ENCODE measurements around the gene CCDC134.
A peak's percentile ranks its signal among the peaks of the same experiment; 100 is the strongest.

Gene CCDC134

GRCh38 chr22:41800348-41801146, at the start of gene CCDC134:
CCDC134 (plus strand) TSS chr22:41800679; CDS start chr22:41808891, 8,212 bp downstream.
- peak within 1 kb of the TSS; percentile 67 to 92 (median 84) for H3K27ac ChIP-seq
- H3K4me3 ChIP-seq = peak within 1 kb of the TSS; percentile 74 to 88 (median 81)
- peaks cover 0 to 7% (median 0%) of the 10 kb centered on the region in 11 experiments; a peak in 4 of 22 replicates for H3K36me3 ChIP-seq
- peak within 1 kb of the TSS; percentile 88 to 97 (median 94) for H3K4me2 ChIP-seq
- peaks cover 31 to 56% (median 46%) of the 10 kb centered on the region in 10 experiments for H3K4me1 ChIP-seq
- H3K27me3 ChIP-seq = no peaks in the 10 kb centered on the region
- H4K20me1 ChIP-seq = no peaks in the 10 kb centered on the region; a peak in 4 of 22 replicates
- H3K9me3 ChIP-seq (replicated peaks in 1 of 11) = no peaks in the 10 kb centered on the region
- peak within 1 kb of the TSS; percentile 80 to 88 (median 85) for H3K9ac ChIP-seq
- no peak for TF ChIP-seq Cebpa-rat (IDR thresholded peaks at IDR 0.05)

GRCh38 chr22:41752011-41752970, 48.2 kb upstream of the CCDC134 start:
- no peak for TF ChIP-seq Cebpa-rat (IDR thresholded peaks at IDR 0.05)
- Histone ChIP-seq H3K4me3 (no peak overlapping the region), H3K27ac (no peak overlapping the region), H3K36me3 (no peaks in the 10 kb centered on the region), H3K27me3 (no peaks in the 10 kb centered on the region), H3K4me2 (no peak overlapping the region), H3K4me1 (peaks cover 0 to 7% (median 3%) of the 10 kb centered on the region in 10 experiments; a peak in 12 of 20 replicates), H3K9ac (no peak overlapping the region), H4K20me1 (no peaks in the 10 kb centered on the region; a peak in 1 of 22 replicates), H3K9me3 (replicated peaks in 1 of 11) (no peaks in the 10 kb centered on the region)

- Histone ChIP-seq H3K4me2 (no peak overlapping the region), H3K9ac (no peak overlapping the region), H3K27ac (no peak overlapping the region), H3K4me1 (peaks cover 0 to 15% (median 2%) of the 10 kb centered on the region in 10 experiments; a peak in 7 of 20 replicates), H4K20me1 (no peaks in the 10 kb centered on the region; a peak in 1 of 22 replicates), H3K36me3 (no peaks in the 10 kb centered on the region), H3K9me3 (replicated peaks in 1 of 11) (no peaks in the 10 kb centered on the region), H3K4me3 (no peak overlapping the region), H3K27me3 (no peaks in the 10 kb centered on the region)
- no peak for TF ChIP-seq Cebpa-rat (IDR thresholded peaks at IDR 0.05)
These were observed 46.5 kb upstream of the CCDC134 start for GRCh38 chr22:41753984-41754383.

- TF ChIP-seq Cebpa-rat (IDR thresholded peaks at IDR 0.05) = no peak
These were observed 43.0 kb upstream of the CCDC134 start for GRCh38 chr22:41757502-41757901.

GRCh38 chr22:41758231-41758630, 42.2 kb upstream of the CCDC134 start:
- no peak for TF ChIP-seq Cebpa-rat (IDR thresholded peaks at IDR 0.05)
- Histone ChIP-seq H3K9me3 (replicated peaks in 1 of 11) (no peaks in the 10 kb centered on the region), H3K4me2 (no peak overlapping the region), H3K9ac (no peak overlapping the region), H4K20me1 (no peaks in the 10 kb centered on the region), H3K4me1 (peaks cover 0 to 15% (median 2%) of the 10 kb centered on the region in 10 experiments; a peak in 7 of 20 replicates), H3K36me3 (no peaks in the 10 kb centered on the region), H3K4me3 (no peak overlapping the region), H3K27me3 (no peaks in the 10 kb centered on the region), H3K27ac (no peak overlapping the region)

More at GRCh38 chr22:41757502-41757901, 43.0 kb upstream of the CCDC134 start:
- Histone ChIP-seq H3K9ac (no peak overlapping the region), H3K36me3 (no peaks in the 10 kb centered on the region), H3K27ac (no peak overlapping the region), H3K27me3 (no peaks in the 10 kb centered on the region), H3K4me3 (no peak overlapping the region), H3K9me3 (replicated peaks in 1 of 11) (no peaks in the 10 kb centered on the region), H3K4me2 (peak overlapping the region in 3 of 11 experiments; percentile 44 to 48 (median 44); a peak in 6 of 22 replicates), H3K4me1 (peaks cover 0 to 15% (median 2%) of the 10 kb centered on the region in 10 experiments; a peak in 7 of 20 replicates), H4K20me1 (no peaks in the 10 kb centered on the region; a peak in 1 of 22 replicates)

GRCh38 chr22:41762980-41763779, 37.3 kb upstream of the CCDC134 start:
- H3K9me3 ChIP-seq (replicated peaks in 1 of 11) = no peaks in the 10 kb centered on the region
- peaks cover 5 to 23% (median 20%) of the 10 kb centered on the region in 10 experiments; a peak in 18 of 20 replicates for H3K4me1 ChIP-seq
- no peak overlapping the region for H3K4me3 ChIP-seq
- no peaks in the 10 kb centered on the region for H4K20me1 ChIP-seq
- H3K4me2 ChIP-seq = no peak overlapping the region
- H3K27me3 ChIP-seq = no peaks in the 10 kb centered on the region
- no peaks in the 10 kb centered on the region for H3K36me3 ChIP-seq
- TF ChIP-seq Cebpa-rat (IDR thresholded peaks at IDR 0.05) = no peak
- H3K27ac ChIP-seq = no peak overlapping the region
- no peak overlapping the region for H3K9ac ChIP-seq

- Histone ChIP-seq H3K9me3 (replicated peaks in 1 of 11) (no peaks in the 10 kb centered on the region), H3K9ac (no peak overlapping the region), H4K20me1 (no peaks in the 10 kb centered on the region), H3K27me3 (no peaks in the 10 kb centered on the region), H3K27ac (peak overlapping the region in 2 of 11 experiments; percentile 66 to 71; a peak in 2 of 22 replicates), H3K36me3 (no peaks in the 10 kb centered on the region), H3K4me2 (peak overlapping the region in 10 of 11 experiments; percentile 12 to 85 (median 63); a peak in 13 of 22 replicates), H3K4me3 (no peak overlapping the region), H3K4me1 (peaks cover 5 to 52% (median 32%) of the 10 kb centered on the region in 10 experiments; a peak in 18 of 20 replicates)
- no peak for TF ChIP-seq Cebpa-rat (IDR thresholded peaks at IDR 0.05)
These were observed 34.0 kb upstream of the CCDC134 start for GRCh38 chr22:41766476-41766875.

- peak overlapping the region in 4 of 11 experiments; percentile 11 to 47 (median 34); a peak in 6 of 22 replicates for H3K9ac ChIP-seq
- H3K36me3 ChIP-seq = no peaks in the 10 kb centered on the region
- peak overlapping the region in 8 of 11 experiments; percentile 44 to 85 (median 66); a peak in 15 of 22 replicates for H3K4me2 ChIP-seq
- peaks cover 5 to 56% (median 32%) of the 10 kb centered on the region in 10 experiments; a peak in 18 of 20 replicates for H3K4me1 ChIP-seq
- 0 out of 22 replicates have a peak, but pooled peaks of 1 of the 11 experiments have one; percentile 0 for TF ChIP-seq Cebpa-rat (IDR thresholded peaks at IDR 0.05)
- H3K4me3 ChIP-seq = peak overlapping the region in 2 of 10 experiments; percentile 0 to 38; a peak in 1 of 20 replicates
- H3K9me3 ChIP-seq (replicated peaks in 1 of 11) = no peaks in the 10 kb centered on the region
- H3K27ac ChIP-seq = peak overlapping the region in 9 of 11 experiments; percentile 15 to 73 (median 67); a peak in 17 of 22 replicates
- no peaks in the 10 kb centered on the region for H3K27me3 ChIP-seq
- H4K20me1 ChIP-seq = no peaks in the 10 kb centered on the region
These were observed 32.0 kb upstream of the CCDC134 start for GRCh38 chr22:41768430-41768829.

Data from BLaER1 treated with 17β-estradiol and CSF1 and Interleukin-3, amounts not matched to agents 10 nM and 100 nM (cell line).